Epithelial cell of proximal tubule (primary cell): ENCODE data around the gene RIN2. TPM values are rescaled to one million over a fixed set of nuclear protein-coding genes. Genes with fewer than 3 reads are reported as not detected.

ENCODE experiments used
- DNase-seq: peaks from one replicate; pipeline ENCODE4 v3.0.0-alpha.2; 2011; ENCODE audit warnings: low read depth
- H3K4me3 ChIP-seq: 2 replicates; pipeline ENCODE4 v1.5.1; 2011; ENCODE audit warnings: low read depth, mild to moderate bottlenecking, low read length
- total RNA-seq: library from RNA; depleted of rRNA; stranded (reverse); fragments of >200 nt; gene quantifications from 2 replicates; pipeline ENCODE4 v1.2.3, GENCODE V29; 2015
- TF ChIP-seq, protein P1 (sequence below): conservative IDR thresholded peaks from 2 replicates; pipeline ENCODE4 v1.5.1; 2012; ENCODE audit warnings: low read depth, mild to moderate bottlenecking, low read length

Gene RIN2
- total RNA-seq, 1 donor from 2014 or later: 17.5 TPM

- H3K4me3 ChIP-seq: no peak overlapping the region
- TF ChIP-seq, protein P1, sequence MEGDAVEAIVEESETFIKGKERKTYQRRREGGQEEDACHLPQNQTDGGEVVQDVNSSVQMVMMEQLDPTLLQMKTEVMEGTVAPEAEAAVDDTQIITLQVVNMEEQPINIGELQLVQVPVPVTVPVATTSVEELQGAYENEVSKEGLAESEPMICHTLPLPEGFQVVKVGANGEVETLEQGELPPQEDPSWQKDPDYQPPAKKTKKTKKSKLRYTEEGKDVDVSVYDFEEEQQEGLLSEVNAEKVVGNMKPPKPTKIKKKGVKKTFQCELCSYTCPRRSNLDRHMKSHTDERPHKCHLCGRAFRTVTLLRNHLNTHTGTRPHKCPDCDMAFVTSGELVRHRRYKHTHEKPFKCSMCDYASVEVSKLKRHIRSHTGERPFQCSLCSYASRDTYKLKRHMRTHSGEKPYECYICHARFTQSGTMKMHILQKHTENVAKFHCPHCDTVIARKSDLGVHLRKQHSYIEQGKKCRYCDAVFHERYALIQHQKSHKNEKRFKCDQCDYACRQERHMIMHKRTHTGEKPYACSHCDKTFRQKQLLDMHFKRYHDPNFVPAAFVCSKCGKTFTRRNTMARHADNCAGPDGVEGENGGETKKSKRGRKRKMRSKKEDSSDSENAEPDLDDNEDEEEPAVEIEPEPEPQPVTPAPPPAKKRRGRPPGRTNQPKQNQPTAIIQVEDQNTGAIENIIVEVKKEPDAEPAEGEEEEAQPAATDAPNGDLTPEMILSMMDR: no peak
- DNase-seq: no peak
These were observed 27.3 kb downstream of the RIN2 start for GRCh38 chr20:19785173-19785982.

GRCh38 chr20:19785983-19786285, 27.9 kb downstream of the RIN2 start:
- TF ChIP-seq, protein P1: no peak
- DNase-seq: no peak
- H3K4me3 ChIP-seq: no peak overlapping the region

GRCh38 chr20:19786311-19786710, 28.3 kb downstream of the RIN2 start:
- TF ChIP-seq, protein P1: no peak
- no peak overlapping the region for H3K4me3 ChIP-seq
- DNase-seq: peak; percentile 82

GRCh38 chr20:19787366-19787765, 29.3 kb downstream of the RIN2 start:
- no peak overlapping the region for H3K4me3 ChIP-seq
- no peak for DNase-seq
- TF ChIP-seq, protein P1: no peak

GRCh38 chr20:19789009-19789408, 31.0 kb downstream of the RIN2 start:
- DNase-seq: no peak
- no peak overlapping the region for H3K4me3 ChIP-seq
- TF ChIP-seq, protein P1: no peak

DNA sequence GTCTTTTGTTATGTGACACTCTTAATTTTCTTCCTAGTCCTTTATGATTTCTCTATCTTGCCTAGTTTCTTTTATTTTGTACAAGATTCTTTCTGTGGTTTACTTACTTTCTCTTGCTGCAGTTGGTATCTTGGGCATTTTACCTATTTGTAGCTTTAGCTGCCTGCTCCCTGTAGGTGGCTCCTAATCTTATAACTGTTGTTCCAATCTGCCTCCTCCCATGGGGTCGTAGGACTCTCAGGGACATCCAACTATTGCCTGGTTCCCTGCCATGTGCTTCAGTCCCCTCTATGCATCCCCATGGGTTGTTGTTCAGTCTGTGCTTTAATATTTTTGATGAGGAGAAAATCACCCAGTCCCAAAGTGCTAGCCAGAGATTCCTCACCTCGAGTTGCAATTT, 31.4 kb downstream of the RIN2 start:
- no peak overlapping the region for H3K4me3 ChIP-seq
- TF ChIP-seq, protein P1: no peak
- DNase-seq: no peak

- DNase-seq: no peak
- TF ChIP-seq, protein P1: no peak
- no peak overlapping the region for H3K4me3 ChIP-seq
These were observed 33.8 kb downstream of the RIN2 start for GRCh38 chr20:19791887-19792286.
